HK-2 (cell line): ENCODE results near the gene TMEM181.

Experiments
- DNase-seq: peaks from one replicate; pipeline ENCODE4 v3.0.0-alpha.2; 2018; ENCODE audit not compliant: unreplicated experiment

TMEM181 gene

GRCh38 chr6:158561938-158562337 is 2.0 kb downstream of the TMEM181 start:
- DNase-seq, result no peak

GRCh38 chr6:158564243-158565121 is 4.6 kb downstream of the TMEM181 start:
- no peak for DNase-seq

GRCh38 chr6:158565122-158565429 is 5.2 kb downstream of the TMEM181 start:
- DNase-seq, result no peak

GRCh38 chr6:158565482-158566040 is 5.7 kb downstream of the TMEM181 start:
- no peak for DNase-seq

GRCh38 chr6:158566207-158566818 is 6.4 kb downstream of the TMEM181 start:
- DNase-seq, result no peak

GRCh38 chr6:158567152-158567551 is 7.3 kb downstream of the TMEM181 start:
- DNase-seq, result no peak

- no peak for DNase-seq
These were observed 8.0 kb downstream of the TMEM181 start for GRCh38 chr6:158567871-158568401.

- no peak for DNase-seq
These were observed 8.7 kb downstream of the TMEM181 start for GRCh38 chr6:158568549-158568948.

GRCh38 chr6:158569036-158569435 is 9.1 kb downstream of the TMEM181 start:
- DNase-seq, result no peak

- DNase-seq, result no peak
These were observed 10.7 kb downstream of the TMEM181 start for GRCh38 chr6:158570681-158570962.

- no peak for DNase-seq
These were observed 12.1 kb downstream of the TMEM181 start for GRCh38 chr6:158571826-158572652.

GRCh38 chr6:158572653-158573541 is 13.0 kb downstream of the TMEM181 start:
- no peak for DNase-seq

GRCh38 chr6:158573542-158573931 is 13.6 kb downstream of the TMEM181 start:
- DNase-seq, result no peak

GRCh38 chr6:158574800-158575199 is 14.9 kb downstream of the TMEM181 start:
- DNase-seq, result no peak

- DNase-seq, result no peak
These were observed 15.7 kb downstream of the TMEM181 start for GRCh38 chr6:158575550-158575949.

GRCh38 chr6:158584236-158584651 is 24.4 kb downstream of the TMEM181 start:
- DNase-seq, result no peak

- no peak for DNase-seq
These were observed 26.8 kb downstream of the TMEM181 start for GRCh38 chr6:158586652-158587051.

- no peak for DNase-seq
These were observed 29.5 kb downstream of the TMEM181 start for GRCh38 chr6:158589366-158589765.

GRCh38 chr6:158591134-158591809 is 31.4 kb downstream of the TMEM181 start:
- DNase-seq, result no peak

GRCh38 chr6:158591810-158592209 is 31.9 kb downstream of the TMEM181 start:
- DNase-seq, result no peak

GRCh38 chr6:158593670-158594069 is 33.8 kb downstream of the TMEM181 start:
- DNase-seq, result no peak
